Right atrium auricular region (tissue), 2 donors: ENCODE measurements around the gene PLA2R1. TPM values are rescaled to one million over a fixed set of nuclear protein-coding genes. Genes with fewer than 3 reads are reported as not detected.
A peak's percentile ranks its signal among the peaks of the same experiment; 100 is the strongest.

Source experiments
- DNase-seq: peaks from one replicate; pipeline ENCODE4 v3.0.0-alpha.2; 2019; ENCODE audit warnings: low spot score
- H3K27ac ChIP-seq, 2 donors: fragments of 200-600 bp; sonication (generic); 1 replicate in 1 of 2; 2 replicates in 1 of 2; pipeline ENCODE4 v1.5.1; 2016 to 2019
- H3K27me3 ChIP-seq, 2 donors: fragments of 200-600 bp; sonication (generic); one replicate each; pipeline versions ENCODE4 v1.5.1 to v1.6.0; 2017 to 2019
- H3K36me3 ChIP-seq: fragments of 200-600 bp; sonication (generic); one replicate; pipeline ENCODE4 v1.5.1; 2016
- H3K4me1 ChIP-seq, 2 donors: fragments of 200-600 bp; sonication (generic); one replicate each; pipeline versions ENCODE4 v1.5.1 to v1.6.0; 2017 to 2019
- H3K4me3 ChIP-seq, 2 donors: fragments of 200-600 bp; sonication (generic); 1 replicate in 1 of 2; 2 replicates in 1 of 2; pipeline ENCODE4 v1.5.1; 2017 to 2019; ENCODE audit warnings: mild to moderate bottlenecking in 1 of 2, moderate library complexity in 1 of 2
- H3K9me3 ChIP-seq, 2 donors: fragments of 200-600 bp; sonication (generic); one replicate each; pipeline ENCODE4 v1.5.1; 2019
- CTCF ChIP-seq, 2 donors: fragments of 200-600 bp; sonication (generic); IDR thresholded peaks; one replicate each; pipeline ENCODE4 v1.5.1; 2019; ENCODE audit warnings: antibody characterized with exemption in 2 of 2
- total RNA-seq, 2 donors: library from RNA; depleted of rRNA; stranded (reverse); fragments of >200 nt; gene quantifications; one replicate each; pipeline ENCODE4 v1.1.0, GENCODE V29; 2016

PLA2R1 gene
- total RNA-seq, 2 donors from 2014 or later = 2.8 to 3.3 TPM

GRCh38 chr2:160063271-160063670, 856 bp upstream of the PLA2R1 start:
- Histone ChIP-seq H3K9me3 (no peaks in the 10 kb centered on the region), H3K4me3 (peak overlapping the region in 1 of 2 donors; percentile 73), H3K27ac (peak overlapping the region; percentile 54 to 65), H3K36me3 (no peaks in the 10 kb centered on the region), H3K4me1 (peaks cover 0 to 38% of the 10 kb centered on the region in 2 donors), H3K27me3 (no peaks in the 10 kb centered on the region)
- no peak for DNase-seq
- TF ChIP-seq CTCF (IDR thresholded peaks at IDR 0.05) = no peak

- Histone ChIP-seq H3K27ac (peak overlapping the region; percentile 54 to 65), H3K27me3 (no peaks in the 10 kb centered on the region), H3K4me1 (peaks cover 0 to 38% of the 10 kb centered on the region in 2 donors), H3K36me3 (no peaks in the 10 kb centered on the region), H3K4me3 (peak overlapping the region; percentile 64 to 73), H3K9me3 (no peaks in the 10 kb centered on the region)
- DNase-seq = no peak
- no peak for TF ChIP-seq CTCF (IDR thresholded peaks at IDR 0.05)
Observed at GRCh38 chr2:160061944-160062291, 497 bp downstream of the PLA2R1 start.

GRCh38 chr2:160061533-160061932, 882 bp downstream of the PLA2R1 start:
- no peak for TF ChIP-seq CTCF (IDR thresholded peaks at IDR 0.05)
- Histone ChIP-seq H3K9me3 (no peaks in the 10 kb centered on the region), H3K4me3 (peak overlapping the region; percentile 64 to 73), H3K4me1 (peaks cover 0 to 38% of the 10 kb centered on the region in 2 donors), H3K36me3 (no peaks in the 10 kb centered on the region), H3K27me3 (no peaks in the 10 kb centered on the region), H3K27ac (peak overlapping the region in 1 of 2 donors; percentile 65)
- no peak for DNase-seq

- Histone ChIP-seq H3K4me3 (no peak overlapping the region), H3K27ac (no peak overlapping the region), H3K9me3 (no peaks in the 10 kb centered on the region), H3K36me3 (no peaks in the 10 kb centered on the region), H3K4me1 (peaks cover 0 to 38% of the 10 kb centered on the region in 2 donors), H3K27me3 (no peaks in the 10 kb centered on the region)
- no peak for TF ChIP-seq CTCF (IDR thresholded peaks at IDR 0.05)
- no peak for DNase-seq
Observed at GRCh38 chr2:160060297-160060696, 2.1 kb downstream of the PLA2R1 start.

- no peak overlapping the region for H3K27ac ChIP-seq
- H3K4me3 ChIP-seq = no peak overlapping the region
- no peaks in the 10 kb centered on the region for H3K9me3 ChIP-seq
Observed at GRCh38 chr2:160057356-160057755, 5.1 kb downstream of the PLA2R1 start.

More at GRCh38 chr2:160057356-160057755, 5.1 kb downstream of the PLA2R1 start:
- no peak for DNase-seq
- H3K27me3 ChIP-seq = no peaks in the 10 kb centered on the region
- peaks cover 0 to 14% of the 10 kb centered on the region in 2 donors for H3K4me1 ChIP-seq
- no peak for TF ChIP-seq CTCF (IDR thresholded peaks at IDR 0.05)
- no peaks in the 10 kb centered on the region for H3K36me3 ChIP-seq
